Ureter (tissue), 1 donor: ENCODE results near the gene ZMYND19. TPM values are rescaled to one million over a fixed set of nuclear protein-coding genes. Genes with fewer than 3 reads are reported as not detected.

Experiments used
- total RNA-seq: library from RNA; stranded (reverse); gene quantifications from one replicate; pipeline ENCODE4 v1.2.4, GENCODE V29; 2023
- donor health status: DM: yes; HTN: yes; CAD: no.

ZMYND19 gene
- total RNA-seq, 1 donor from 2014 or later = 26.3 TPM

Other genes starting within 250 kb of the ZMYND19 start
- 43.0 TPM for gene EXD3, start 167.3 kb downstream of the ZMYND19 start, total RNA-seq
- gene NOXA1, start 167.1 kb downstream of the ZMYND19 start, total RNA-seq = 12.5 TPM
- gene ENTPD8, start 149.2 kb downstream of the ZMYND19 start, total RNA-seq = not detected
- 49.3 TPM for gene NSMF, start 131.2 kb downstream of the ZMYND19 start, total RNA-seq
- 9.7 TPM for gene PNPLA7, start 40.1 kb downstream of the ZMYND19 start, total RNA-seq
- gene MRPL41, start 38.6 kb downstream of the ZMYND19 start, total RNA-seq = 38.2 TPM
- 43.4 TPM for gene DPH7, start 11.6 kb downstream of the ZMYND19 start, total RNA-seq
- 118 TPM for gene ARRDC1, start 15.2 kb upstream of the ZMYND19 start, total RNA-seq
- gene EHMT1, start 28.5 kb upstream of the ZMYND19 start, total RNA-seq = 126 TPM